ENCODE measurements around the gene BCAS4. TPM values are rescaled to one million over a fixed set of nuclear protein-coding genes. Genes with fewer than 3 reads are reported as not detected.

The BCAS4 gene
- polyA plus RNA-seq, 5 donors, result 7.0 to 8.5 (median 8.0) TPM

DNA sequence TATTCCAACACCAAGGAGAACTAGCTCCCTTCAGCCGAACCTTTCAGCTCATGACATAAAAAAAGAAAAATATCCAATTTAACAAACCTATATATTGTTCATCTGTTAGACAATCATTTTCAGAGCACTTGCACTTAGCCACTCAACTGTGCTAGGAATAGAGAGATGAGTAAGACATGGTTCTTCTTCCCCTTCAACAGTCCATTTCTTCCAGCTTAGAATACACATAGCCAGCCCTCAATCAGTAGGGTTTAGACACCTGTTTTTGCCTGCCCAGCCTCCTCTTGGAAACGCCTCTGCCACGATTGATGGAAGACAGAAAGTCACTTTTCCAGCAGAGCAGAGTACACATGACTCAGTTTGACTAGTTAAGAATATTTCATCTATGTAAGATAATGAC lies 114.6 kb downstream of the BCAS4 start:
- DNase-seq, result no peak

DNA sequence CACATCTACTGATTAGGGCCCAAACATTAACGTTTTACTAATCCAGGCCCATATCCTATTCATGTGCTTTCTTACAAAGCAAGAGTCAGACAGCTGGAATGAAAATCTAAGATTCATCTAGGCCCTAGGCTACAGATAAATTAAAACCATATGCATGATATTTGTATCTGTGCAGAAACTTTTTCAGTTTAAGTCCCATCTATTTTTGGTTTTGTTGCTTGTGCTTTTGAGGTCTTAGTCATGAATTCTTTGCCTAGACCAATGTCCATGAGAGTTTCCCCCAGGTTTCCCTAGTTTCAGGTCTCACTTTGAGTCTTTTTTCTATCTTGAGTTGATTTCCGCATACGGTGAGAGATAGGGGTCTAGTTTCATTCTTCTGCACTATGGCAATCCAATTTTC lies 116.2 kb downstream of the BCAS4 start:
- DNase-seq, result no peak

- no peak for DNase-seq
Measured at GRCh38 chr20:50911716-50912115, 116.9 kb downstream of the BCAS4 start.

DNA sequence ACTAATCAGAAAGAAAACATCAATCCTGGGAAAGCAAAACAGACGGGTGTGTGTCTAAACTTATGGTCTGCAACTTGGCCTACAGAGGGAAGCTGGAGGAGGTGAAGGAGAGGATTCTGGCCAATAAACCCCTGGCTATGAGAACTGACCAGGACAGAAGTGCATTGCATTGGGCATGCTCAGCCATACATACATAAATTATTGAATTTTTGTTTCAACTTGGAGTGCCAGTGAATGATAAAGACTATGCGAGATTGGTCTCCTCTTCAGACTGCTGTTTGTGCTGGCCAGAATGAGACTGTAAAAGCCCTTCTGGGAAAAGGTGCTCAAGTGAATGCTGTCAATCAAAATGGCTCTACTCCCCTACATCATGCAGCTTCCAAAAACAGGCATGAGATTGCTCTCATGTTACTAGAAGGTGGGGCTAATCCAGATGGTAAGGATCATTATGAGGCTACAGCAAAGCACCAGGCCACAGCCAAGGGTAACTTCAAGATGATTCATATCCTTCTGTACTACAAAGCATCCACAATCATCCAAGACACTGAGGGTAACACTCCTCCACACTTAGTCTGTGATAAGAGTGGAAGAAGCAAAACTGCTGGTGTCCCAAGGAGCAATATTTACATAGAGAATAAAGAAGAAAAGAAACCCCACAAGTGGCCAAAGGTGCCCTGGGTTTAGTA lies 119.0 kb downstream of the BCAS4 start:
- DNase-seq, result no peak

- DNase-seq, result no peak
Measured at GRCh38 chr20:50915424-50915823, 120.6 kb downstream of the BCAS4 start.

GRCh38 chr20:50916257-50916656 lies 121.4 kb downstream of the BCAS4 start:
- DNase-seq, result no peak

- no peak for DNase-seq
Measured at GRCh38 chr20:50916934-50917333, 122.1 kb downstream of the BCAS4 start.

- DNase-seq, result no peak
Measured at GRCh38 chr20:50918403-50918802, 123.5 kb downstream of the BCAS4 start.

DNA sequence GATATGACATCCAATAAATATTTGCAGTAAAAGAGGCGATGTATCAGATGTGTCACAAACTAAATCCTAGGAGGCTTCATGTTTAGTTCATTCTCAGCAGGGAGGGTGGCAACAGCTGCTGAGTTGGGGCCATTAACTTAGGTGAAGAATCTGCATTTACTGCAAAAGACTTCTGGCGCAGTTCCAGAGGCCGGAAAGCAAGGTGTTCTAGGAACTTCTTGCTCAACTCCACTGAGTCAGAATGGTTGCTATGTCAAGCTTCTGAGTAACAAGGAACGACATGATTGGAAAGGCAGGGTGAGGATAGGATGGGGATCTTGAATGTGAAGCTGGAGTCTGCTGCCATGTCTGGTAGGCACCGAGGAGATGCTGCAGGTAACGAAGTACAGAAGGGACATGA lies 124.7 kb downstream of the BCAS4 start:
- DNase-seq, result no peak

GRCh38 chr20:50920997-50921396 lies 126.1 kb downstream of the BCAS4 start:
- no peak for DNase-seq

GRCh38 chr20:50921803-50922501 lies 127.1 kb downstream of the BCAS4 start:
- DNase-seq, result no peak

DNA sequence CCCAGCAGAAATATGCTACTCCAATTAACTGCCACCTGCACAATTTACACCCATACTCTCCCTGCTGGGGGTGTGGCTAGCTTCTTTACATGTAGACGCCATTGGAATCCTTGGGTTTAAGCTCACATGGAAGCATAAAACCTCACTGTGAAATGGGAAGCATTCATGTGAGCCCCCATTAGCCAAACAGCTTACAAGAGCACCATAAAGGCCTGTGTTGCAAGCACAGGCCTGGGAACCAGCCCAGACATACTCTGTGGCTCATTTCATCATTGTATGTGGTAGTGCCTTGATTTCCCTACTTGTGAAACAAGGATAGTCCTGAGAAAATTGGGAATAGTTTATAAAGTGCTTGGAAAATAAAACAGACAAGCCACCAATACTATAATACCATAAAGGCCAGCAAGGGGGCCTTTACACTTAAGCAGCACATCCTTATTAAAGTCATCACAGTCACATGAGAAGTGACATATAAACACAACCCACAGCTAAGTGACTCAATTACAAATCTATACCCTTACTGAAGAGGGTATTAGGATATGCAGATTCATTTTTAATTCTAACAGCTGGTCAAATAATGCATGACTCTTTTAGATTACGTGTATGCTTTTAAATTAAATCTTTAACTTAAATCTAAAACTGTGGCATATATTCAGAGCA lies 129.5 kb downstream of the BCAS4 start:
- DNase-seq, result no peak

GRCh38 chr20:50926530-50926929 lies 131.7 kb downstream of the BCAS4 start:
- no peak for DNase-seq

Other genes starting within 250 kb of the BCAS4 start
- 1 to 10 TPM; 2.2 to 4.1 (median 3.0) TPM for gene RIPOR3, start 103.5 kb upstream of the BCAS4 start, polyA plus RNA-seq (ENCODE audit: insufficient read depth in 1 of 5, insufficient read length in 5 of 5, low replicate concordance in 1 of 5)
- 1 to 10 TPM; 5.2 to 8.3 (median 6.6) TPM for gene PARD6B, start 63.5 kb upstream of the BCAS4 start, polyA plus RNA-seq (ENCODE audit: insufficient read depth in 1 of 5, insufficient read length in 5 of 5, low replicate concordance in 1 of 5)
- gene ADNP, start 136.4 kb downstream of the BCAS4 start, polyA plus RNA-seq (ENCODE audit: insufficient read depth in 1 of 5, insufficient read length in 5 of 5, low replicate concordance in 1 of 5), result 100 to 1,000 TPM in 3 of 5 donors, 10 to 100 TPM in 2; 91.9 to 116 (median 107) TPM
- 10 to 100 TPM; 56.1 to 72.1 (median 62.8) TPM for gene DPM1, start 163.5 kb downstream of the BCAS4 start, polyA plus RNA-seq (ENCODE audit: insufficient read depth in 1 of 5, insufficient read length in 5 of 5, low replicate concordance in 1 of 5)
- 1 to 10 TPM; 3.2 to 4.1 (median 3.8) TPM for gene MOCS3, start 163.8 kb downstream of the BCAS4 start, polyA plus RNA-seq (ENCODE audit: insufficient read depth in 1 of 5, insufficient read length in 5 of 5, low replicate concordance in 1 of 5)
- gene KCNG1, start 228.0 kb downstream of the BCAS4 start, polyA plus RNA-seq (ENCODE audit: insufficient read depth in 1 of 5, insufficient read length in 5 of 5, low replicate concordance in 1 of 5), result 1 to 10 TPM in 2 of 5 donors, under 1 TPM in 3; 0.31 to 1.3 (median 0.70) TPM

All from right lung (tissue), 5 donors.